Measurements from ENCODE around the gene TPBGL.

The TPBGL gene

GRCh38 chr11:75212411-75212810 is 28.2 kb upstream of the TPBGL start:
- no peak for DNase-seq

DNA sequence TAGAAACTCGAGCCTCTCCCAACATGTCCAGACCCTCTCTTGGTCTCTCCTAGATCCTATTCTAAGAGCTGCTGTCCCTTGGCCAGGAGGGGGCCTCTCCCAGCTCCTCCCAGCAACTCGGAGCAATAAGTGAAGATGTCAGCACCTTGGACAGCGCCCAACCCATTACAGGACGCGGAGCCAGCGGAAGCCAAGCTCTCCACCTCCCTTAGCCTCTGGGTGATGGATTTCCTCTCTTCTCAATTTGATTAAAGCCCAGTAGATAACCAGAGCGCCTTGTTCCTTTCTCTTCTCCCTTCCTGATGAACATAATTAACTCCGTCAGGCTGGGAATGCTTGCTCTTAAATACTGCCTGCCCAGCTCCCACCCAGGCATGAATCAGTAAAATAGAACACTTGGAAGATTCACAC is 26.2 kb upstream of the TPBGL start:
- DNase-seq: no peak

DNA sequence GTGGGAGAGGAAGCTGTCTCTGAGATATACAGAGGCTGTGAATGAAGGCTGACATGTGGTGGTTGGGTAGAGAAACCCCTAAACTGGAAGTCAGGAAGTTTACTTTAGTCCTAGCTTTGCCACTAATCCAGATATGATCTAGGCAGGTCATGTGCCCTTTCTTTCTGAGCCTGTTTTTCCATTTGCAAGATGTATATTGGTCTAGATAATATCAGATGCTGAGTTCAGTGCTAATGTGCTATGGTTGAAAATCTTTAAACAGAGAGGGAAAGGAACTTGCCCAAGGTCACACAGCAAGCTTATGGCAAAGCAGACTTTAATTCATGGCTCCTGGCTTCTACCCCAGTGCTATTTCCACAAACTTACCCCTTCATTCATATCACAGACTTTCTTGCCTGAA is 25.7 kb upstream of the TPBGL start:
- no peak for DNase-seq

GRCh38 chr11:75219869-75220268 is 20.7 kb upstream of the TPBGL start:
- no peak for DNase-seq

DNA sequence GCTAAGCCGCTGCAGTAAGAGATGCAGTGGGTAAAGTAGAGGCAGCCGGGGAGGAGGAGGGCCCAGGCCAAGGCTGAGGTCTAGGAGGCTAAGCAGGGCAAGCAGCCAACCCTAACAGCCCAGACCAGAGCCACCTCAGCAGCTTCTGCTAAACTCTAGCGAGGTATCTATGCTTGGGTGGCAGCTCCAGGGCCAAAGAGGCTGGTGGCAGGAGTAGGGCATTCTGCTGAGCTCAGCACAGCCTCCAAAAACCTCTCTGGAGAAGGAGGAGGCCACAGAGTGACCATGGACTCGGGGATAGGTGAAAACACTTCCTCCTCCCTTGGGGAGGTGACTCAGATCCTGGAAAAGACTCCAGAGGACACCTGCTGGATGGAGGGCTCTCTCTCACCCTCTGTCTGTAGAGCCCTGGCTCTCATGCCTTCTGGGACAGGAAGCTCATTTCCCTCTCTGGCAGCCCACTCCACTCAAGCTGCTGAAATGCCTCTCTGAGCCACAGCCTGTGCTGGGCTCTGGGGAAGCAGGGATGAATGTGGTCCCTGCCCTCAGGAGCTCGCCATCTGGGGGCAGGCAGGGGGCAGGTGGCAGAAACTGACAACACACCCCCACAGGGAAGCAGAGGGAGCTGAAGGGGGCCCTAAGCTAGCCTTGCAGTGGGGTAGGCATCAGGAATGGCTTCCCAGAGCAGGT is 16.5 kb upstream of the TPBGL start:
- no peak for DNase-seq

GRCh38 chr11:75225794-75226193 is 14.8 kb upstream of the TPBGL start:
- DNase-seq: no peak

- no peak for DNase-seq
These were observed 11.1 kb upstream of the TPBGL start for GRCh38 chr11:75229466-75229865.

DNA sequence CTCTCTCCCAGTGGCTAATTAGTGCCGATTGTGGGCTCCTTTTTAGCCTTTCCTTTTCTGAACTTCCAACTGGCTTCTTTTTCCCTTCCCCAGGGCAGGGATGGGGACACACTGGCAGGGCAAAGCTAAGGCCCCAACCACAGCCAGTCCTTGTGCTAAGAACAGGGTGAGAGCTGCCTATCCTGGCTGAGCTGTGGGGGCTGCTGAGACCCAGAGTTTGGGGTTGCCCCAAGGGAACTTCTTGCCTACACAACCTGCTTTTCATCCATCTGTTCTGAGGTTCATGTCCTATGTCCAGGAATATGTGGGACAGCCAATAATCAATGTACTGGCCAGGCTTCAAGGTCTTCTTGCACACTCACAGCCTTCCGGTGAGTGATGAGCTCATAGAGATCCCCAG is 10.0 kb upstream of the TPBGL start:
- no peak for DNase-seq

DNA sequence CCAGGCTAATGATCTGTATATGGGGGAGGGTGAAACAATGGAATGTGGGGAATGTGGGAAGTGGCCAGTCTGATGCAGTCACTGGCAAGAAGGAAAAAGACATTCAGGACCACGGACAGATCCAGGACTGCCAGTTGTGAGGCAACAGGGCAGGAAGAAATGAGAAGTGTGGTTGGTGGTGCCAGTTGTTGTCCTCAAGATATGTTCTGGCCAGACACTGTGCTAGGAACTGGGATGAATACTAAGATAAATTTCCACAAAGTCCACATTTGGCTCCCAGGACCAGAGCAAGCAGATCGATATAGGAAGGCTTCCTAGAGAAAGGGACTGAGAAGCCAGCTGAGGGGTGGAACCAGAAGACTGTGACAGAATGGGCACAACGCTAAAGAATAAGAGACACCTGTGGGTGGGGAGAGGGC is 6.8 kb upstream of the TPBGL start:
- DNase-seq: no peak

- DNase-seq: no peak
These were observed 4.5 kb upstream of the TPBGL start for GRCh38 chr11:75236062-75236461.

- no peak for DNase-seq
These were observed 3.5 kb upstream of the TPBGL start for GRCh38 chr11:75237050-75237449.

GRCh38 chr11:75238595-75239440 is 1.8 kb upstream of the TPBGL start:
- no peak for DNase-seq

GRCh38 chr11:75239531-75240290 is 863 bp upstream of the TPBGL start:
- no peak for DNase-seq

- no peak for DNase-seq
These were observed 697 bp downstream of the TPBGL start for GRCh38 chr11:75241036-75241905.

DNA sequence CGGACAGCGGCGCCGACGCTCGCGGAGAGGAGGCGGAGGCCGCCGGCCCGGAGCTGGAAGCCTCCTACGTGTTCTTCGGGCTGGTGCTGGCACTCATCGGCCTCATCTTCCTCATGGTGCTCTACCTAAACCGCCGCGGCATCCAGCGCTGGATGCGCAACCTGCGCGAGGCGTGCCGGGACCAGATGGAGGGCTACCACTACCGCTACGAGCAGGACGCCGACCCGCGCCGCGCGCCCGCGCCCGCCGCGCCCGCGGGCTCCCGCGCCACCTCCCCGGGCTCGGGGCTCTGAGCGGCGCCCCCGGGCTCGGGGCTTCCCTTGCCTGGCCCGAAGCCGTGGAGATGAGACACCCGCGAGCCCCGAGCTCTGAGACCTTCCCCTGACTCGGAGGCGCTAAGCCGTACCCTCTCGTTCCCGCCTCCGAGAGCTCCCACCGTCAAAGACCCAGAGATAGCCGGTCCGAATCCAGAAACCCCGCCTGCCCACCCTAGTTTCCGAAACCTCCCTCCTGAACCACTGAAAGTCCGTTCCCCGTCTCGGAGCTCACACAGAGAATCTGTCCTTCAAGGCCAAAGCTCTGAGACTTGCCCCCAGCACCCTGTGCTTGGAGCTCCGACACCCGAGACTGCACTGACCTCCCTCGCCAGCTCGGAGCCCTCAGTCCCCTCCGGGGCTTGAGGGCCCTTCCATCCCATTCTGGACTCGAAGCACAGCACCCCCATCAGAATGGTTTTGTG is 1.5 kb downstream of the TPBGL start:
- no peak for DNase-seq

GRCh38 chr11:75242722-75243600 is 2.4 kb downstream of the TPBGL start:
- DNase-seq: no peak

GRCh38 chr11:75244052-75244814 is 3.7 kb downstream of the TPBGL start:
- no peak for DNase-seq

GRCh38 chr11:75245356-75246005 is 4.9 kb downstream of the TPBGL start:
- DNase-seq: no peak

- DNase-seq: no peak
These were observed 5.6 kb downstream of the TPBGL start for GRCh38 chr11:75246006-75246670.
